Erythroblast (primary cell): ENCODE data around the gene DPP3.

Experiments
- GATA1 ChIP-seq: IDR thresholded peaks from 2 replicates; pipeline ENCODE4 v1.6.1; 2011; ENCODE audit warnings: low read depth, mild to moderate bottlenecking, control low read depth, low read length, moderate library complexity
- POLR2A ChIP-seq: IDR thresholded peaks from 2 replicates; pipeline ENCODE4 v1.6.1; 2011; ENCODE audit warnings: mild to moderate bottlenecking, low read length

GRCh38 chr11:66539870-66540213, 59.6 kb downstream of the DPP3 start:
- TF ChIP-seq POLR2A (no peak), GATA1 (no peak)
